Measurements from ENCODE around the gene TSC2.

DNA sequence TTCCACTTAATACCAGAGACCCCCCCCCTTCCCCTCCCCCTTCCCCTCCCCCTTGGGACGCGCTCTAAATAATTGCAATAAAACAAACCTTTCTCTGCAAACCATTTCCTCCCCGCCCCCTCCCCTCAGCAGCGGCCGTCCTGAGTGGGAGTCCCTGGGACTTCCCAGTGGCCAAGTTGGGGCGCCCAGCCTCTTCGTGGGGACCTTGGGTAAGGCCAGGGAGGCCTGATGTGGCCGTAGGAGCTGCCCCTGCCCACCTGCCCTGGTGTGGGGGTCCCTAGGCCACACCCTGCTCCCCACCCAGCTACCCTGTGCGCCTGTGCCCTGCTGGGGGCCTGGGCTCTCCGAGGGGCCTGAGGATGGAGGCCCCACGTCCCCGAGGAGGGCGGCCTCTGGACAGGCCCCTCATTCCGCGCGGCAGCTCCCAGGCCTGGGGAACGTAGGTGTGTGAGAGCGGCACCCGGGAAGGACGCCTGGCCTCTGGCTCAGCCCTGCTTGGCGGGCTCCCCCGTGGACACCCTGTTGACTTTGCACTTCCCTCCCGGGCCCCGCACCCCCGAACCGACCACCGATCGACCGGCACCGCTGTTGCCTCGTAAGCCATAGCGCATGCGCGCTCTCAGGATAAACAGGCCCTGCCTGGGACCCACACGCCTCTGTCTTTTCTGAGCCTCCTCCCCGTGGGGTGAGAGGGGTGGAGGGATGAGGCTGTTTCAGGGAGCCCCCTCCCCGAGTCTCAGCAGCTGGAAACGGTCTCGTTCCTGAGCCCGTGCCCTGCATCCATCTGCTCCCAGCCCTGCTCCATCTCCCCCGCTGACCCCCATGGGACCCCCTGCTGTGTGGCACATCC is 9.2 kb upstream of the TSC2 start:
- TF ChIP-seq, protein P1, sequence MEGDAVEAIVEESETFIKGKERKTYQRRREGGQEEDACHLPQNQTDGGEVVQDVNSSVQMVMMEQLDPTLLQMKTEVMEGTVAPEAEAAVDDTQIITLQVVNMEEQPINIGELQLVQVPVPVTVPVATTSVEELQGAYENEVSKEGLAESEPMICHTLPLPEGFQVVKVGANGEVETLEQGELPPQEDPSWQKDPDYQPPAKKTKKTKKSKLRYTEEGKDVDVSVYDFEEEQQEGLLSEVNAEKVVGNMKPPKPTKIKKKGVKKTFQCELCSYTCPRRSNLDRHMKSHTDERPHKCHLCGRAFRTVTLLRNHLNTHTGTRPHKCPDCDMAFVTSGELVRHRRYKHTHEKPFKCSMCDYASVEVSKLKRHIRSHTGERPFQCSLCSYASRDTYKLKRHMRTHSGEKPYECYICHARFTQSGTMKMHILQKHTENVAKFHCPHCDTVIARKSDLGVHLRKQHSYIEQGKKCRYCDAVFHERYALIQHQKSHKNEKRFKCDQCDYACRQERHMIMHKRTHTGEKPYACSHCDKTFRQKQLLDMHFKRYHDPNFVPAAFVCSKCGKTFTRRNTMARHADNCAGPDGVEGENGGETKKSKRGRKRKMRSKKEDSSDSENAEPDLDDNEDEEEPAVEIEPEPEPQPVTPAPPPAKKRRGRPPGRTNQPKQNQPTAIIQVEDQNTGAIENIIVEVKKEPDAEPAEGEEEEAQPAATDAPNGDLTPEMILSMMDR (conservative IDR thresholded peaks at IDR 0.05), result no peak
- TF ChIP-seq ZFX (IDR thresholded peaks at IDR 0.05), result no peak
